AG10803 (cell line): ENCODE data around the gene PANX3.

ENCODE experiments used
- DNase-seq: peaks from one replicate; pipeline ENCODE4 v3.0.0; 2010; ENCODE audit warnings: low read depth
- H3K4me3 ChIP-seq: 2 replicates; pipeline ENCODE4 v1.5.1; 2011; ENCODE audit warnings: mild to moderate bottlenecking, low read length, control low read depth
- CTCF ChIP-seq: conservative IDR thresholded peaks from 2 replicates; pipeline ENCODE4 v1.5.1; 2011; ENCODE audit warnings: mild to moderate bottlenecking, low read length, control low read depth, inconsistent platforms

Gene PANX3

GRCh38 chr11:124611064-124611463, at the start of gene PANX3:
Gene PANX3 (plus strand): TSS chr11:124611428. CDS start chr11:124611557, 129 bp downstream.
- peak; percentile 32 for DNase-seq
- H3K4me3 ChIP-seq, result no peak within 1 kb of the TSS
- no peak for TF ChIP-seq CTCF

- no peak within 1 kb of the TSS for H3K4me3 ChIP-seq
- DNase-seq, result no peak
- TF ChIP-seq CTCF, result no peak
Measured at GRCh38 chr11:124569697-124570096, 41.5 kb upstream of the PANX3 start, which contains the start of gene OR8A1. Gene OR8A1 (plus strand): TSS chr11:124569997. CDS start chr11:124570120, 123 bp downstream.

- no peak for TF ChIP-seq CTCF
- H3K4me3 ChIP-seq, result no peak overlapping the region
- DNase-seq, result no peak
Measured at GRCh38 chr11:124570160-124570559, 41.1 kb upstream of the PANX3 start.

- no peak for DNase-seq
- H3K4me3 ChIP-seq, result no peak overlapping the region
- no peak for TF ChIP-seq CTCF
Measured at GRCh38 chr11:124577716-124578427, 33.4 kb upstream of the PANX3 start.

GRCh38 chr11:124578761-124579160, 32.5 kb upstream of the PANX3 start:
- no peak for DNase-seq
- TF ChIP-seq CTCF, result no peak
- H3K4me3 ChIP-seq, result no peak overlapping the region

GRCh38 chr11:124581817-124582216, 29.4 kb upstream of the PANX3 start:
- DNase-seq, result no peak
- no peak for TF ChIP-seq CTCF
- no peak overlapping the region for H3K4me3 ChIP-seq

GRCh38 chr11:124582565-124582964, 28.7 kb upstream of the PANX3 start:
- TF ChIP-seq CTCF, result no peak
- H3K4me3 ChIP-seq, result no peak overlapping the region
- DNase-seq, result no peak
